Suprapubic skin (tissue), 4 donors: Measurements from ENCODE around the gene WDR5. TPM values are rescaled to one million over a fixed set of nuclear protein-coding genes. Genes with fewer than 3 reads are reported as not detected.

ENCODE experiments used
- DNase-seq, 2 donors: peaks; one replicate each; pipeline ENCODE4 v3.0.0-alpha.2; 2019; ENCODE audit warnings: low spot score in 2 of 2
- H3K27ac ChIP-seq: fragments of 200-600 bp; sonication (generic); one replicate; pipeline ENCODE4 v1.5.1; 2019
- H3K27me3 ChIP-seq: fragments of 200-600 bp; sonication (generic); one replicate; pipeline ENCODE4 v1.5.1; 2019
- H3K36me3 ChIP-seq: fragments of 200-600 bp; sonication (generic); one replicate; pipeline ENCODE4 v1.5.1; 2019
- H3K4me1 ChIP-seq: fragments of 200-600 bp; sonication (generic); one replicate; pipeline ENCODE4 v1.5.1; 2019
- H3K4me3 ChIP-seq: fragments of 200-600 bp; sonication (generic); one replicate; pipeline ENCODE4 v1.5.1; 2019; ENCODE audit warnings: mild to moderate bottlenecking
- H3K9me3 ChIP-seq: fragments of 200-600 bp; sonication (generic); one replicate; pipeline ENCODE4 v1.5.1; 2019
- EP300 ChIP-seq: sonication (generic); formaldehyde crosslinking; IDR thresholded peaks from one replicate; pipeline ENCODE4 v1.6.1; 2017; ENCODE audit warnings: antibody characterized with exemption
- POLR2A ChIP-seq, 2 donors: fragments of 450-650 bp; IDR thresholded peaks; one replicate each; pipeline ENCODE4 v1.6.1; 2017; ENCODE audit warnings: antibody characterized with exemption in 2 of 2, mild to moderate bottlenecking in 2 of 2, moderate library complexity in 2 of 2
- POLR2AphosphoS5 ChIP-seq, 3 donors: sonication (generic); formaldehyde crosslinking; IDR thresholded peaks; one replicate each; pipeline ENCODE4 v1.6.1; 2017; ENCODE audit warnings: antibody characterized with exemption in 3 of 3
- WGBS: methylation state at CpG from one replicate; pipeline ENCODE4 v1.1.5; 2018; 5-methylcytosine and 5-hydroxymethylcytosine counted together
- total RNA-seq, 4 donors: library from RNA; depleted of rRNA; stranded (reverse); fragments of >200 nt; gene quantifications; one replicate each; pipeline ENCODE4 v1.1.0, GENCODE V29; 2016
- TF ChIP-seq, protein P1 (sequence below), 2 donors: fragments of 200-600 bp in 1 of 2; fragments of 450-650 bp in 1 of 2; sonication (generic) in 1 of 2; IDR thresholded peaks; one replicate each; pipeline ENCODE4 v1.5.1; 2016 to 2019; ENCODE audit warnings: antibody characterized with exemption in 2 of 2, mild to moderate bottlenecking in 1 of 2, moderate library complexity in 1 of 2

Gene WDR5
- total RNA-seq, 4 donors from 2014 or later = 21.7 to 37.8 (median 26.5) TPM

GRCh38 chr9:134205672-134206310 is 69.9 kb downstream of the WDR5 start:
- H3K4me3 ChIP-seq = no peak overlapping the region
- H3K36me3 ChIP-seq = no peaks in the 10 kb centered on the region
- H3K27me3 ChIP-seq = no peaks in the 10 kb centered on the region
- DNase-seq = peak in 1 of 2 donors; percentile 76
- H3K4me1 ChIP-seq = peaks cover 16% of the 10 kb centered on the region
- 73% methylated on average over 24 of the region's 24 CpGs for WGBS
- H3K27ac ChIP-seq = no peak overlapping the region
- TF ChIP-seq, protein P1, sequence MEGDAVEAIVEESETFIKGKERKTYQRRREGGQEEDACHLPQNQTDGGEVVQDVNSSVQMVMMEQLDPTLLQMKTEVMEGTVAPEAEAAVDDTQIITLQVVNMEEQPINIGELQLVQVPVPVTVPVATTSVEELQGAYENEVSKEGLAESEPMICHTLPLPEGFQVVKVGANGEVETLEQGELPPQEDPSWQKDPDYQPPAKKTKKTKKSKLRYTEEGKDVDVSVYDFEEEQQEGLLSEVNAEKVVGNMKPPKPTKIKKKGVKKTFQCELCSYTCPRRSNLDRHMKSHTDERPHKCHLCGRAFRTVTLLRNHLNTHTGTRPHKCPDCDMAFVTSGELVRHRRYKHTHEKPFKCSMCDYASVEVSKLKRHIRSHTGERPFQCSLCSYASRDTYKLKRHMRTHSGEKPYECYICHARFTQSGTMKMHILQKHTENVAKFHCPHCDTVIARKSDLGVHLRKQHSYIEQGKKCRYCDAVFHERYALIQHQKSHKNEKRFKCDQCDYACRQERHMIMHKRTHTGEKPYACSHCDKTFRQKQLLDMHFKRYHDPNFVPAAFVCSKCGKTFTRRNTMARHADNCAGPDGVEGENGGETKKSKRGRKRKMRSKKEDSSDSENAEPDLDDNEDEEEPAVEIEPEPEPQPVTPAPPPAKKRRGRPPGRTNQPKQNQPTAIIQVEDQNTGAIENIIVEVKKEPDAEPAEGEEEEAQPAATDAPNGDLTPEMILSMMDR (IDR thresholded peaks at IDR 0.05) = no peak
- TF ChIP-seq EP300 (no peak), POLR2A (IDR thresholded peaks at IDR 0.05) (no peak), POLR2AphosphoS5 (IDR thresholded peaks at IDR 0.05) (no peak)
- H3K9me3 ChIP-seq = no peaks in the 10 kb centered on the region

- no peak overlapping the region for H3K27ac ChIP-seq
- 86% methylated on average over 12 of the region's 20 CpGs for WGBS
These were observed 70.7 kb downstream of the WDR5 start for GRCh38 chr9:134206311-134207300.

GRCh38 chr9:134208310-134208841 is 72.5 kb downstream of the WDR5 start:
- Histone ChIP-seq H3K4me1 (peaks cover 24% of the 10 kb centered on the region), H3K27ac (no peak overlapping the region), H3K27me3 (no peaks in the 10 kb centered on the region), H3K4me3 (no peak overlapping the region), H3K36me3 (no peaks in the 10 kb centered on the region), H3K9me3 (no peaks in the 10 kb centered on the region)
- TF ChIP-seq, protein P1 (IDR thresholded peaks at IDR 0.05) = no peak
- TF ChIP-seq POLR2A (IDR thresholded peaks at IDR 0.05) (no peak), POLR2AphosphoS5 (IDR thresholded peaks at IDR 0.05) (no peak), EP300 (no peak)
- DNase-seq = peak in 1 of 2 donors; percentile 54
- 80% methylated on average over 19 of the region's 19 CpGs for WGBS

More at GRCh38 chr9:134206311-134207300, 70.7 kb downstream of the WDR5 start:
- H3K9me3 ChIP-seq = no peaks in the 10 kb centered on the region
- TF ChIP-seq EP300 = no peak
- TF ChIP-seq, protein P1 (IDR thresholded peaks at IDR 0.05) = no peak
- TF ChIP-seq POLR2AphosphoS5 (IDR thresholded peaks at IDR 0.05) = no peak
- no peak for TF ChIP-seq POLR2A (IDR thresholded peaks at IDR 0.05)
- no peaks in the 10 kb centered on the region for H3K36me3 ChIP-seq
- peaks cover 24% of the 10 kb centered on the region for H3K4me1 ChIP-seq
- no peaks in the 10 kb centered on the region for H3K27me3 ChIP-seq
- peak; percentile 52 to 61 for DNase-seq
- H3K4me3 ChIP-seq = no peak overlapping the region

- peak in 1 of 2 donors; percentile 44 for DNase-seq
- Histone ChIP-seq H3K36me3 (no peaks in the 10 kb centered on the region), H3K9me3 (no peaks in the 10 kb centered on the region), H3K4me3 (no peak overlapping the region), H3K27me3 (no peaks in the 10 kb centered on the region), H3K27ac (no peak overlapping the region), H3K4me1 (peaks cover 24% of the 10 kb centered on the region)
- WGBS = 91% methylated on average over 19 of the region's 20 CpGs
- no peak for TF ChIP-seq POLR2A (IDR thresholded peaks at IDR 0.05)
- no peak for TF ChIP-seq POLR2AphosphoS5 (IDR thresholded peaks at IDR 0.05)
- TF ChIP-seq, protein P1 (IDR thresholded peaks at IDR 0.05) = no peak
- no peak for TF ChIP-seq EP300
These were observed 73.3 kb downstream of the WDR5 start for GRCh38 chr9:134208981-134209725.

Other genes with a start within 250 kb of the WDR5 start
- 10 to 100 TPM in 1 of 4 donors, 1 to 10 TPM in 3; 5.2 to 10.3 (median 6.4) TPM for gene VAV2, start 143.8 kb upstream of the WDR5 start, total RNA-seq
- 10 to 100 TPM in 1 of 4 donors, 1 to 10 TPM in 3; 6.2 to 10.4 (median 9.5) TPM for gene BRD3OS, start 110.6 kb upstream of the WDR5 start, total RNA-seq
- gene BRD3, start 68.1 kb upstream of the WDR5 start, total RNA-seq = 10 to 100 TPM; 17.6 to 52.9 (median 29.0) TPM
- not detected for gene RNU6ATAC, start 28.5 kb downstream of the WDR5 start, total RNA-seq
- gene RXRA, start 190.4 kb downstream of the WDR5 start, total RNA-seq = 100 to 1,000 TPM; 165 to 240 (median 185) TPM